Loucy (cell line): Measurements from ENCODE around the gene AMFR.

Experiments
- H2AFZ ChIP-seq: fragments of 200-600 bp; sonication (generic); 2 replicates; pipeline ENCODE4 v1.6.0; 2016; ENCODE audit warnings: antibody characterized with exemption, mild to moderate bottlenecking, low read length, moderate library complexity
- H3F3A ChIP-seq: fragments of 200-600 bp; 2 replicates; pipeline ENCODE4 v1.6.0; 2016; ENCODE audit warnings: antibody characterized with exemption, low read depth, mild to moderate bottlenecking
- H3K27me3 ChIP-seq: fragments of 200-600 bp; sonication (generic); 2 replicates; pipeline ENCODE4 v1.6.1; 2014; ENCODE audit warnings: low read length, mild to moderate bottlenecking; ENCODE audit not compliant: insufficient read depth, poor library complexity, severe bottlenecking
- H3K36me3 ChIP-seq: fragments of 200-600 bp; sonication (generic); 2 replicates; pipeline ENCODE4 v1.6.1; 2016; ENCODE audit warnings: low read length; ENCODE audit not compliant: insufficient read depth
- H3K4me1 ChIP-seq: fragments of 200-600 bp; sonication (generic); 2 replicates; pipeline ENCODE4 v1.5.1; 2014; ENCODE audit warnings: low read length, mild to moderate bottlenecking; ENCODE audit not compliant: insufficient read depth, poor library complexity, severe bottlenecking
- H3K4me2 ChIP-seq: fragments of 200-600 bp; sonication (generic); 2 replicates; pipeline ENCODE4 v1.6.0; 2014; ENCODE audit warnings: antibody characterized with exemption, low read length, low read depth, mild to moderate bottlenecking; ENCODE audit not compliant: poor library complexity, severe bottlenecking
- H3K4me3 ChIP-seq: fragments of 200-600 bp; sonication (generic); 2 replicates; pipeline ENCODE4 v1.5.1; 2014; ENCODE audit warnings: low read length, mild to moderate bottlenecking, mixed read lengths; ENCODE audit not compliant: poor library complexity, severe bottlenecking
- H3K79me2 ChIP-seq: fragments of 200-600 bp; sonication (generic); 2 replicates; pipeline ENCODE4 v1.6.1; 2014; ENCODE audit warnings: low read length; ENCODE audit not compliant: insufficient read depth
- H3K9ac ChIP-seq: fragments of 200-600 bp; sonication (generic); 2 replicates; pipeline ENCODE4 v1.6.0; 2014; ENCODE audit warnings: mild to moderate bottlenecking, low read depth, low read length, moderate library complexity; ENCODE audit not compliant: poor library complexity, severe bottlenecking
- H3K9me2 ChIP-seq: fragments of 200-600 bp; sonication (generic); replicated peaks from 2 replicates; pipeline ENCODE4 v1.6.1; 2016; ENCODE audit warnings: low read depth, low read length, mixed read lengths
- H3K9me3 ChIP-seq: fragments of 200-600 bp; sonication (generic); 2 replicates; pipeline ENCODE4 v1.6.1; 2014; ENCODE audit warnings: mild to moderate bottlenecking, antibody characterized with exemption, low read length, low read depth; ENCODE audit not compliant: insufficient read depth
- H4K20me1 ChIP-seq: fragments of 200-600 bp; sonication (generic); 2 replicates; pipeline ENCODE4 v1.6.0; 2014; ENCODE audit warnings: antibody characterized with exemption, low read length, mild to moderate bottlenecking; ENCODE audit not compliant: insufficient read depth, poor library complexity, severe bottlenecking
- EZH2phosphoT487 ChIP-seq: fragments of 200-600 bp; IDR thresholded peaks from 2 replicates; pipeline ENCODE4 v1.6.1; 2018; ENCODE audit warnings: antibody characterized with exemption, mild to moderate bottlenecking, moderate library complexity, borderline replicate concordance
- TF ChIP-seq, protein P1 (sequence below): fragments of 200-600 bp; sonication (generic); conservative IDR thresholded peaks from 2 replicates; pipeline ENCODE4 v1.5.1; 2014; ENCODE audit warnings: mild to moderate bottlenecking, antibody characterized with exemption, low read length

The AMFR gene

GRCh38 chr16:56337131-56337857, 88.1 kb downstream of the AMFR start:
- Histone ChIP-seq H4K20me1 (no peaks in the 10 kb centered on the region), H3K27me3 (no peaks in the 10 kb centered on the region), H3K4me1 (no peaks in the 10 kb centered on the region), H2AFZ (no peak overlapping the region), H3F3A (no peaks in the 10 kb centered on the region), H3K4me3 (no peak overlapping the region), H3K36me3 (no peaks in the 10 kb centered on the region), H3K79me2 (no peaks in the 10 kb centered on the region), H3K9ac (no peak overlapping the region), H3K9me3 (no peaks in the 10 kb centered on the region), H3K4me2 (no peak overlapping the region), H3K9me2 (no peaks in the 10 kb centered on the region)
- TF ChIP-seq EZH2phosphoT487, result no peak
- TF ChIP-seq, protein P1, sequence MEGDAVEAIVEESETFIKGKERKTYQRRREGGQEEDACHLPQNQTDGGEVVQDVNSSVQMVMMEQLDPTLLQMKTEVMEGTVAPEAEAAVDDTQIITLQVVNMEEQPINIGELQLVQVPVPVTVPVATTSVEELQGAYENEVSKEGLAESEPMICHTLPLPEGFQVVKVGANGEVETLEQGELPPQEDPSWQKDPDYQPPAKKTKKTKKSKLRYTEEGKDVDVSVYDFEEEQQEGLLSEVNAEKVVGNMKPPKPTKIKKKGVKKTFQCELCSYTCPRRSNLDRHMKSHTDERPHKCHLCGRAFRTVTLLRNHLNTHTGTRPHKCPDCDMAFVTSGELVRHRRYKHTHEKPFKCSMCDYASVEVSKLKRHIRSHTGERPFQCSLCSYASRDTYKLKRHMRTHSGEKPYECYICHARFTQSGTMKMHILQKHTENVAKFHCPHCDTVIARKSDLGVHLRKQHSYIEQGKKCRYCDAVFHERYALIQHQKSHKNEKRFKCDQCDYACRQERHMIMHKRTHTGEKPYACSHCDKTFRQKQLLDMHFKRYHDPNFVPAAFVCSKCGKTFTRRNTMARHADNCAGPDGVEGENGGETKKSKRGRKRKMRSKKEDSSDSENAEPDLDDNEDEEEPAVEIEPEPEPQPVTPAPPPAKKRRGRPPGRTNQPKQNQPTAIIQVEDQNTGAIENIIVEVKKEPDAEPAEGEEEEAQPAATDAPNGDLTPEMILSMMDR, result no peak

GRCh38 chr16:56336711-56337110, 88.6 kb downstream of the AMFR start:
- no peaks in the 10 kb centered on the region for H3K9me3 ChIP-seq
- H3K4me3 ChIP-seq, result no peak overlapping the region
- no peaks in the 10 kb centered on the region for H3K79me2 ChIP-seq
- no peak overlapping the region for H3K4me2 ChIP-seq
- no peak overlapping the region for H2AFZ ChIP-seq
- H3K4me1 ChIP-seq, result no peaks in the 10 kb centered on the region
- no peaks in the 10 kb centered on the region for H4K20me1 ChIP-seq
- H3K36me3 ChIP-seq, result no peaks in the 10 kb centered on the region
- H3F3A ChIP-seq, result no peaks in the 10 kb centered on the region
- TF ChIP-seq, protein P1, result no peak
- TF ChIP-seq EZH2phosphoT487, result no peak
- H3K27me3 ChIP-seq, result no peaks in the 10 kb centered on the region
- no peaks in the 10 kb centered on the region for H3K9me2 ChIP-seq
- H3K9ac ChIP-seq, result no peak overlapping the region

DNA sequence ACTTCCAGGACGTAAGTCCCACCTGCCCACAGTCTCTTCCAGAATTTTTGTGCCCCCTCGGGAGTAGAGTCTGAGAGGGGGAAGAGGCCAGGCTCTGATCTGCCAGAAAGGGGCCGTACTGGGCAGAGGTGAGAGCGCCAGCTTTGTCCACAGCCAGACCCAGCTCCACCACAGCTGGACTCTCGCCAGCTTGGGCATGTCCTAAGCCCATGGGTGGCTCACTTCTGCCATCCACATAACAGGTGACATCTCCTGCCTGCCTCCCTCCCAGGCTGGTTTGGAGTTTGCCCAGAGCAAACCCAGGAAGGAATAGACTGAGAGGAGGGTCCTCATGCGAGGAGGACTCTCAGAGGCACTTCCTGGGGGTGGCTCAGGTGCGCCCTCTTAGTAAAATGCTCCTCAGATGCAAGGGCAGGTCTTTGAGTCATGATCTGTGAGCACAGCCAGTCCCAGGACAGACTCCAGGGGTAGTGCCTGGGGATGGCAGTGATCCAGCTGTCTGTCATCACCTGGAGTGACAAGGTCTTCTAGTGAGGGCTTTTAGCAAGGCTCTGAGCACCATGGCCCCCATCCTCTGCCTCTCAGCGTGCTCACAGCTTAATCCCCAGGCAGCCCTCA, 89.2 kb downstream of the AMFR start:
- Histone ChIP-seq H3K4me1 (no peaks in the 10 kb centered on the region), H2AFZ (no peak overlapping the region), H3K36me3 (no peaks in the 10 kb centered on the region), H3K27me3 (no peaks in the 10 kb centered on the region), H3K9ac (no peak overlapping the region), H3F3A (no peaks in the 10 kb centered on the region), H4K20me1 (no peaks in the 10 kb centered on the region), H3K4me3 (no peak overlapping the region), H3K9me2 (no peaks in the 10 kb centered on the region), H3K79me2 (no peaks in the 10 kb centered on the region), H3K4me2 (no peak overlapping the region), H3K9me3 (no peaks in the 10 kb centered on the region)
- TF ChIP-seq, protein P1, result no peak
- TF ChIP-seq EZH2phosphoT487, result no peak
